Left lung (tissue), 10 donors: Measurements from ENCODE around the gene EIF4G3. TPM values are rescaled to one million over a fixed set of nuclear protein-coding genes. Genes with fewer than 3 reads are reported as not detected.

Source experiments
- ATAC-seq: fragments of 200-7000 bp; cut with Tn5 transposase; one replicate; pipeline ENCODE4 v1.9.1; 2020; ENCODE audit warnings: moderate library complexity
- DNase-seq, 4 donors: peaks; one replicate each; pipeline ENCODE4 v3.0.0-alpha.2; 2013 to 2020
- H3K27ac ChIP-seq, 2 donors: fragments of 200-600 bp; sonication (generic) in 1 of 2; one replicate each; pipeline versions ENCODE4 v1.5.0 to v1.8.0; 2020 to 2021
- H3K27me3 ChIP-seq, 2 donors: fragments of 200-600 bp; sonication (generic) in 1 of 2; one replicate each; pipeline versions ENCODE4 v1.5.0 to v1.8.0; 2020 to 2021
- H3K36me3 ChIP-seq, 2 donors: fragments of 200-600 bp; sonication (generic) in 1 of 2; one replicate each; pipeline versions ENCODE4 v1.5.0 to v1.8.0; 2020 to 2021
- H3K4me1 ChIP-seq, 2 donors: fragments of 200-600 bp; one replicate each; pipeline ENCODE4 v1.8.0; 2021
- H3K4me3 ChIP-seq, 2 donors: fragments of 200-600 bp; sonication (generic) in 1 of 2; one replicate each; pipeline versions ENCODE4 v1.5.0 to v1.8.0; 2020 to 2021; ENCODE audit warnings: mild to moderate bottlenecking in 1 of 2
- H3K9me3 ChIP-seq, 2 donors: fragments of 200-600 bp; sonication (generic) in 1 of 2; one replicate each; pipeline versions ENCODE4 v1.5.0 to v1.8.0; 2020 to 2021
- intact Hi-C, 2 donors: fragments of 100-400 bp; cut with DNase I; formaldehyde crosslinking; loops; one replicate each; pipeline versions ENCODE4 v1.11.2 to v1.14.2; 2022
- polyA plus RNA-seq, 6 donors: library from polyadenylated mRNA; unstranded; fragments of 120-200 nt; gene quantifications; one replicate each; pipeline ENCODE4 v1.2.1, GENCODE V29; 2013; ENCODE audit not compliant: insufficient read length in 6 of 6
- total RNA-seq, 2 donors: library from RNA; stranded (reverse); fragmentation: NEBNext Ultra II Directional; extraction: Animal tissue kit (Norgen Biotek cat#: 25700); gene quantifications; one replicate each; pipeline ENCODE4 v1.2.1, GENCODE V29; 2021
- TF ChIP-seq, protein P1 (sequence below), 2 donors: fragments of 200-600 bp; sonication (generic) in 1 of 2; IDR thresholded peaks; one replicate each; pipeline versions ENCODE4 v1.5.0 to v1.8.0; 2021; ENCODE audit warnings: antibody characterized with exemption in 2 of 2
- donor health status: DM: no; HTN: yes; CAD: no.
- donor health status: DM: no; HTN: no; CAD: no.

Gene EIF4G3
- total and polyA plus RNA-seq, 8 donors = 54.6 to 67.9 (median 61.7) TPM

DNA sequence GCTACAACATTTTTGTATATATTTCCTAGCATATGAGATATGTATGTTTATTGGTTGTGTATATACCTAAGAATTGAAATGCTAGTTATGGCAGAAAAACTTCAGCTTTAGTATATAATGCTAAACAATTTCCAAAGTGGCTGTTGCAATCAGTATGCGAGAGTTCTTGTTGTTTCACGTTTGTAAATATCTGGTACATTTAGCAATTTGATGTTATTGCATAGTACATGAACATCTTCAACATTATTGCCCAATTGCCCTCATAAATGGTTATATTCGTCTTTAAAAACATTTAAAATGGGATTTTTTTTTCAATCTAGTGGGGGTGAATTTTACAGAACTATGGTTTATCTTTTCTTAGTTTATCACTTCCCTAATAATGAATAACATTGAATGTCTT lies 303.4 kb downstream of the EIF4G3 start:
- ATAC-seq = no peak
- no peaks in the 10 kb centered on the region for H3K4me1 ChIP-seq
- intact Hi-C loops = no loop called here
- no peak overlapping the region for H3K27ac ChIP-seq
- no peak for DNase-seq
- TF ChIP-seq, protein P1, sequence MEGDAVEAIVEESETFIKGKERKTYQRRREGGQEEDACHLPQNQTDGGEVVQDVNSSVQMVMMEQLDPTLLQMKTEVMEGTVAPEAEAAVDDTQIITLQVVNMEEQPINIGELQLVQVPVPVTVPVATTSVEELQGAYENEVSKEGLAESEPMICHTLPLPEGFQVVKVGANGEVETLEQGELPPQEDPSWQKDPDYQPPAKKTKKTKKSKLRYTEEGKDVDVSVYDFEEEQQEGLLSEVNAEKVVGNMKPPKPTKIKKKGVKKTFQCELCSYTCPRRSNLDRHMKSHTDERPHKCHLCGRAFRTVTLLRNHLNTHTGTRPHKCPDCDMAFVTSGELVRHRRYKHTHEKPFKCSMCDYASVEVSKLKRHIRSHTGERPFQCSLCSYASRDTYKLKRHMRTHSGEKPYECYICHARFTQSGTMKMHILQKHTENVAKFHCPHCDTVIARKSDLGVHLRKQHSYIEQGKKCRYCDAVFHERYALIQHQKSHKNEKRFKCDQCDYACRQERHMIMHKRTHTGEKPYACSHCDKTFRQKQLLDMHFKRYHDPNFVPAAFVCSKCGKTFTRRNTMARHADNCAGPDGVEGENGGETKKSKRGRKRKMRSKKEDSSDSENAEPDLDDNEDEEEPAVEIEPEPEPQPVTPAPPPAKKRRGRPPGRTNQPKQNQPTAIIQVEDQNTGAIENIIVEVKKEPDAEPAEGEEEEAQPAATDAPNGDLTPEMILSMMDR (IDR thresholded peaks at IDR 0.05) = no peak
- H3K36me3 ChIP-seq = peaks cover 0 to 17% of the 10 kb centered on the region in 2 donors
- H3K9me3 ChIP-seq = no peaks in the 10 kb centered on the region
- H3K27me3 ChIP-seq = no peaks in the 10 kb centered on the region
- no peak overlapping the region for H3K4me3 ChIP-seq

GRCh38 chr1:20871419-20871818 lies 305.3 kb downstream of the EIF4G3 start:
- Histone ChIP-seq H3K4me3 (no peak overlapping the region), H3K36me3 (peaks cover 0 to 5% of the 10 kb centered on the region in 2 donors), H3K9me3 (no peaks in the 10 kb centered on the region), H3K4me1 (no peaks in the 10 kb centered on the region), H3K27me3 (no peaks in the 10 kb centered on the region), H3K27ac (no peak overlapping the region)
- DNase-seq (no peak), ATAC-seq (no peak)
- intact Hi-C loops = no loop called here
- TF ChIP-seq, protein P1 (IDR thresholded peaks at IDR 0.05) = no peak

DNA sequence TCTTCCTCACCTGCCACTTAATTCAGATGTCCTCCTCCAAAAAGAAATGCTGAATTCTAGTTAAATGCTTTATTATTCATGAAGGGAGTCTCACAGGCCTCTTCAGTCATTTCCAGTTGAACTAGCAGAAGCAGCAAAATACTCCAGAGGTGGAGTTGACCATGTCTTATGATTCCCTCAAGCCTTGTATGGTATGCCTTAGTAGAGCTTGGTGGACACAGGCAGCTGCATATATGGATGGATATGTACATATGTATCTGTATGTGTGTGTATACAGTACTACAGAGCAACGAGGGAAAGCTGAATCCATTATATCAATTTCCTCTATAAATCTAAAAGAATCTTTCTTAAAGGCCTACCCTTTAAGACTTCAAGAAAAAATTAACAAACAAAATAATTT lies 306.0 kb downstream of the EIF4G3 start:
- Histone ChIP-seq H3K27me3 (no peaks in the 10 kb centered on the region), H3K4me3 (no peak overlapping the region), H3K9me3 (no peaks in the 10 kb centered on the region), H3K36me3 (peaks cover 0 to 3% of the 10 kb centered on the region in 2 donors), H3K27ac (no peak overlapping the region), H3K4me1 (no peaks in the 10 kb centered on the region)
- TF ChIP-seq, protein P1 (IDR thresholded peaks at IDR 0.05) = no peak
- DNase-seq = no peak
- ATAC-seq = no peak
- intact Hi-C loops = no loop called here

DNA sequence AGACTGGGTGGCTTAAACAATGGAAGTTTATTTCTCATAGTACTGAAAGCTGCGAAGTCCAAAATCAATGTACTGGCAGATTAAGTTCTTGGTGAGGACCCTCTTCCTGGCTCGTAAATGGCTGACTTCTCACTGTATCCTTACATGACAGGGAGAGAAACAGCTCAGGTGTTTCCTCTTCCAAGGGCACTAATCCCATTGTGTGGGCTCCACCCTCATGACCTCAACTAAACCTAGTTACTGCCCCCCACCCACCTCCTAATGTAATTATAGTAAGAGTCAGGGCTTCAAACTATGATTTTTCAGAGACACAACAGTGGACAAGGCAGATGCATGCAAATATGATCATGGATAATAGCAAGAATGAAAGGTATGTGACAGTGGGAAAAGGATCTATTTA lies 308.4 kb downstream of the EIF4G3 start:
- H3K4me3 ChIP-seq = no peak overlapping the region
- H3K4me1 ChIP-seq = no peaks in the 10 kb centered on the region
- TF ChIP-seq, protein P1 (IDR thresholded peaks at IDR 0.05) = no peak
- H3K27me3 ChIP-seq = no peaks in the 10 kb centered on the region
- no peak for ATAC-seq
- no peak overlapping the region for H3K27ac ChIP-seq
- peaks cover 5 to 20% of the 10 kb centered on the region in 2 donors for H3K36me3 ChIP-seq
- no peak for DNase-seq
- intact Hi-C loops = no loop called here
- no peaks in the 10 kb centered on the region for H3K9me3 ChIP-seq

DNA sequence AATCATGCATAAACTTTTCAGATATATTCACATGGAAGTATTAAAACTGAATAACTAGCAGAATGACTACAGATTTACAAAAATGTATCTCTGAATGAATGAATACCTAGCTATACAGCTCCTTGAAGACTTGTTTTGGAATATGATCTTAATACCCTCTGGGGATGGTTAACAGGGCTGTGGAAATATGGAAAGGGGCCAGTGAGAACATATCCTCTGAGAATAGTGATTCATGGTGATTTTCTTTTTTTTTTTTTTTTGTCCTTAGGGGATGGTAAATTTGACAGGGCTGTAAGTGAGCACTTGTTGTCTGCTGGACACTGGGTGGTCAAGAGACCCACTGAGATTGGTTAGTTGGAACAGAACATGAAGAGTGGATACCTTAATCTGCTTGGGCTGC lies 308.9 kb downstream of the EIF4G3 start:
- intact Hi-C loops = no loop called here
- no peaks in the 10 kb centered on the region for H3K9me3 ChIP-seq
- peaks cover 5 to 24% of the 10 kb centered on the region in 2 donors for H3K36me3 ChIP-seq
- H3K4me1 ChIP-seq = no peaks in the 10 kb centered on the region
- no peak for DNase-seq
- no peak for ATAC-seq
- H3K27me3 ChIP-seq = no peaks in the 10 kb centered on the region
- TF ChIP-seq, protein P1 (IDR thresholded peaks at IDR 0.05) = no peak
- H3K4me3 ChIP-seq = no peak overlapping the region
- H3K27ac ChIP-seq = no peak overlapping the region
